ENCODE measurements around the gene HOXB7. TPM values are rescaled to one million over a fixed set of nuclear protein-coding genes. Genes with fewer than 3 reads are reported as not detected.

The HOXB7 gene
- total and polyA plus RNA-seq, 2 of the 13 experiments (the other 11 are each of a cell fraction or from before 2014, with no cell fraction given): 0.04 TPM; not detected in 1

GRCh38 chr17:48639982-48640857 lies 29.4 kb upstream of the HOXB7 start:
- ATAC-seq (no peak), DNase-seq (ENCODE audit: low spot score) (no peak)
- no TSS peak for BruUV-seq (replicated peaks)

More at GRCh38 chr17:48639982-48640857, 29.4 kb upstream of the HOXB7 start:
- CTCF ChIA-PET (ENCODE audit: low intra/inter-chr PET ratio, low total read pairs): no interaction called here
- POLR2A ChIA-PET: no interaction called here
- 0 out of 2 replicates have a peak, but pooled peaks cover 4% of the 10 kb centered on the region for H3K4me1 ChIP-seq (ENCODE audit: insufficient read depth, low read length)
- WGBS (ENCODE audit: low lambda C conversion rate): 11% methylated on average over 6 of the region's 6 CpGs
- in situ Hi-C loops (cut with HindIII; ENCODE audit: extremely low pct_ligation_motif_present, low pct_unique_long_range_greater_than_20kb): no loop called here
- no peak for FAIRE-seq
- TF ChIP-seq ZNF747 (CRISPR knock-in tag; IDR thresholded peaks at IDR 0.05; ENCODE audit: borderline replicate concordance): no peak
- no peak for TF ChIP-seq PLRG1 (conservative IDR thresholded peaks at IDR 0.05)
- TF ChIP-seq, protein P1, sequence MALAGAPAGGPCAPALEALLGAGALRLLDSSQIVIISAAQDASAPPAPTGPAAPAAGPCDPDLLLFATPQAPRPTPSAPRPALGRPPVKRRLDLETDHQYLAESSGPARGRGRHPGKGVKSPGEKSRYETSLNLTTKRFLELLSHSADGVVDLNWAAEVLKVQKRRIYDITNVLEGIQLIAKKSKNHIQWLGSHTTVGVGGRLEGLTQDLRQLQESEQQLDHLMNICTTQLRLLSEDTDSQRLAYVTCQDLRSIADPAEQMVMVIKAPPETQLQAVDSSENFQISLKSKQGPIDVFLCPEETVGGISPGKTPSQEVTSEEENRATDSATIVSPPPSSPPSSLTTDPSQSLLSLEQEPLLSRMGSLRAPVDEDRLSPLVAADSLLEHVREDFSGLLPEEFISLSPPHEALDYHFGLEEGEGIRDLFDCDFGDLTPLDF (CRISPR knock-in tag; IDR thresholded peaks at IDR 0.05): no peak
- no peak for TF ChIP-seq SNAPC4 (CRISPR knock-in tag; IDR thresholded peaks at IDR 0.05)
- TF ChIP-seq SP140L (CRISPR knock-in tag; IDR thresholded peaks at IDR 0.05; ENCODE audit: borderline replicate concordance): no peak
- TF ChIP-seq NPAS2 (CRISPR knock-in tag; IDR thresholded peaks at IDR 0.05; ENCODE audit: borderline replicate concordance): no peak
- TF ChIP-seq HNRNPL (IDR thresholded peaks at IDR 0.05; ENCODE audit: low read depth, low read length): no peak
- no peak for TF ChIP-seq PHF21A (CRISPR knock-in tag; IDR thresholded peaks at IDR 0.05)
- no peak for TF ChIP-seq HNRNPLL (IDR thresholded peaks at IDR 0.05; ENCODE audit: low read depth, low read length, poor library complexity, severe bottlenecking)
- TF ChIP-seq ZNF468 (CRISPR knock-in tag; IDR thresholded peaks at IDR 0.05): no peak
- TF ChIP-seq HNRNPK (IDR thresholded peaks at IDR 0.05; ENCODE audit: low read depth, low read length, poor library complexity, severe bottlenecking): no peak
- TF ChIP-seq ZNF501 (CRISPR knock-in tag; IDR thresholded peaks at IDR 0.05): no peak
- no peaks in the 10 kb centered on the region for H3K9me3 ChIP-seq (ENCODE audit: low read length)
- H3K4me2 ChIP-seq (ENCODE audit: low read depth, low read length): no peak overlapping the region
- H3K9ac ChIP-seq (ENCODE audit: insufficient read depth, low read depth, low read length): no peak overlapping the region
- peaks cover 22 to 97% of the 10 kb centered on the region in 2 experiments for H3K27me3 ChIP-seq (ENCODE audit: control insufficient read depth in 1 of 2, insufficient read depth in 2 of 2, low read length in 2 of 2)
- no peaks in the 10 kb centered on the region for H3K79me2 ChIP-seq (ENCODE audit: insufficient read depth, low read length)
- no peak overlapping the region for H3K27ac ChIP-seq (ENCODE audit: extremely low read length, insufficient read depth, low read length)
- H2AFZ ChIP-seq (ENCODE audit: low read length): no peak overlapping the region
- no peaks in the 10 kb centered on the region for H3K36me3 ChIP-seq (replicated peaks in 1 of 2; ENCODE audit: control insufficient read depth in 1 of 2, insufficient read depth in 2 of 2, low read length in 2 of 2)
- no peak overlapping the region for H3K4me3 ChIP-seq (replicated peaks in 1 of 3; ENCODE audit: insufficient read depth in 1 of 3, low read depth in 2 of 3, low read length in 3 of 3)
- intact Hi-C loops (cut with micrococcal nuclease; ENCODE audit: unreplicated experiment): no loop called here
- H4K20me1 ChIP-seq (ENCODE audit: insufficient read depth, low read length): no peaks in the 10 kb centered on the region

Data from HepG2 (cell line).